ENCODE measurements around the gene STAB1. TPM values are rescaled to one million over a fixed set of nuclear protein-coding genes. Genes with fewer than 3 reads are reported as not detected.

The STAB1 gene
- total and polyA plus RNA-seq, 2 of the 13 experiments (the other 11 are each of a cell fraction or from before 2014, with no cell fraction given), result 0.09 to 0.34 TPM

GRCh38 chr3:52454250-52454937 lies 40.7 kb upstream of the STAB1 start (continued):
- TF ChIP-seq, protein P1, sequence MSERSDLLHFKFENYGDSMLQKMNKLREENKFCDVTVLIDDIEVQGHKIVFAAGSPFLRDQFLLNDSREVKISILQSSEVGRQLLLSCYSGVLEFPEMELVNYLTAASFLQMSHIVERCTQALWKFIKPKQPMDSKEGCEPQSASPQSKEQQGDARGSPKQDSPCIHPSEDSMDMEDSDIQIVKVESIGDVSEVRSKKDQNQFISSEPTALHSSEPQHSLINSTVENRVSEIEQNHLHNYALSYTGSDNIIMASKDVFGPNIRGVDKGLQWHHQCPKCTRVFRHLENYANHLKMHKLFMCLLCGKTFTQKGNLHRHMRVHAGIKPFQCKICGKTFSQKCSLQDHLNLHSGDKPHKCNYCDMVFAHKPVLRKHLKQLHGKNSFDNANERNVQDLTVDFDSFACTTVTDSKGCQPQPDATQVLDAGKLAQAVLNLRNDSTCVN (CRISPR knock-in tag; IDR thresholded peaks at IDR 0.05; ENCODE audit: borderline replicate concordance), result no peak
- 0 out of 2 replicates have a peak, but pooled peaks have one; percentile 1 for TF ChIP-seq ZNF670 (CRISPR knock-in tag; IDR thresholded peaks at IDR 0.05; ENCODE audit: borderline replicate concordance)
- TF ChIP-seq PCBP2 (optimal IDR thresholded peaks at IDR 0.05; ENCODE audit: low read depth, low read length, poor library complexity, severe bottlenecking), result no peak
- TF ChIP-seq, protein P2, sequence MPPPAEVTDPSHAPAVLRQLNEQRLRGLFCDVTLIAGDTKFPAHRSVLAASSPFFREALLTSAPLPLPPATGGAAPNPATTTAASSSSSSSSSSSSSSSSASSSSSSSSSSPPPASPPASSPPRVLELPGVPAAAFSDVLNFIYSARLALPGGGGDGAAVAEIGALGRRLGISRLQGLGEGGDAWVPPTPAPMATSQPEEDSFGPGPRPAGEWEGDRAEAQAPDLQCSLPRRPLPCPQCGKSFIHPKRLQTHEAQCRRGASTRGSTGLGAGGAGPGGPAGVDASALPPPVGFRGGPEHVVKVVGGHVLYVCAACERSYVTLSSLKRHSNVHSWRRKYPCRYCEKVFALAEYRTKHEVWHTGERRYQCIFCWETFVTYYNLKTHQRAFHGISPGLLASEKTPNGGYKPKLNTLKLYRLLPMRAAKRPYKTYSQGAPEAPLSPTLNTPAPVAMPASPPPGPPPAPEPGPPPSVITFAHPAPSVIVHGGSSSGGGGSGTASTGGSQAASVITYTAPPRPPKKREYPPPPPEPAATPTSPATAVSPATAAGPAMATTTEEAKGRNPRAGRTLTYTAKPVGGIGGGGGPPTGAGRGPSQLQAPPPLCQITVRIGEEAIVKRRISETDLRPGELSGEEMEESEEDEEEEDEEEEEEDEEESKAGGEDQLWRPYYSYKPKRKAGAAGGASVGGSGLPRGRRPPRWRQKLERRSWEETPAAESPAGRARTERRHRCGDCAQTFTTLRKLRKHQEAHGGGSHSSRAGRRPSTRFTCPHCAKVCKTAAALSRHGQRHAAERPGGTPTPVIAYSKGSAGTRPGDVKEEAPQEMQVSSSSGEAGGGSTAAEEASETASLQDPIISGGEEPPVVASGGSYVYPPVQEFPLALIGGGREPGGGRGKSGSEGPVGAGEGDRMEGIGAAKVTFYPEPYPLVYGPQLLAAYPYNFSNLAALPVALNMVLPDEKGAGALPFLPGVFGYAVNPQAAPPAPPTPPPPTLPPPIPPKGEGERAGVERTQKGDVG (CRISPR knock-in tag; IDR thresholded peaks at IDR 0.05; ENCODE audit: borderline replicate concordance), result 0 out of 2 replicates have a peak, but pooled peaks have one; percentile 14
- no peak for TF ChIP-seq DR1 (CRISPR knock-in tag; IDR thresholded peaks at IDR 0.05)
- no peak for TF ChIP-seq TBL1XR1 (IDR thresholded peaks at IDR 0.05; ENCODE audit: borderline replicate concordance, low read length, partially characterized antibody)
- TF ChIP-seq ZFP90 (CRISPR knock-in tag; IDR thresholded peaks at IDR 0.05; ENCODE audit: borderline replicate concordance), result no peak
- no peak for TF ChIP-seq ZFP37 (CRISPR knock-in tag; IDR thresholded peaks at IDR 0.05; ENCODE audit: borderline replicate concordance)

Data from HepG2 (cell line).